Neural progenitor cell (in vitro differentiated cells): Measurements from ENCODE around the gene CELA2B. TPM values are rescaled to one million over a fixed set of nuclear protein-coding genes. Genes with fewer than 3 reads are reported as not detected.
"Not testable (repeated sequence)": the region's sequence is repeated elsewhere in the genome, so short reads cannot be mapped to it uniquely, and the experiment has no call there.

ENCODE experiments used
- DNase-seq: peaks from one replicate; pipeline ENCODE4 v3.0.0-alpha.2; 2016; ENCODE audit warnings: low spot score
- H2AFZ ChIP-seq: fragments of 200-600 bp; sonication (generic); replicated peaks from 2 replicates; pipeline ENCODE4 v1.6.1; 2016; ENCODE audit warnings: antibody characterized with exemption
- H3F3A ChIP-seq: fragments of 200-600 bp; sonication (generic); 2 replicates; pipeline ENCODE4 v1.6.1; 2016; ENCODE audit warnings: antibody characterized with exemption, low read depth
- H3K27ac ChIP-seq: fragments of 200-600 bp; sonication (generic); 2 replicates; pipeline ENCODE4 v1.5.1; 2016; ENCODE audit warnings: mild to moderate bottlenecking
- H3K27me3 ChIP-seq: fragments of 200-600 bp; sonication (generic); 2 replicates; pipeline ENCODE4 v1.6.1; 2016; ENCODE audit warnings: mild to moderate bottlenecking, moderate library complexity
- H3K36me3 ChIP-seq: fragments of 200-600 bp; sonication (generic); 2 replicates; pipeline ENCODE4 v1.5.1; 2016
- H3K4me1 ChIP-seq: fragments of 200-600 bp; sonication (generic); 2 replicates; pipeline ENCODE4 v1.6.1; 2016; ENCODE audit warnings: mixed run types
- H3K4me2 ChIP-seq: fragments of 200-600 bp; sonication (generic); 2 replicates; pipeline ENCODE4 v1.6.1; 2016
- H3K4me3 ChIP-seq: fragments of 200-600 bp; sonication (generic); 2 replicates; pipeline ENCODE4 v1.5.1; 2016
- H3K79me2 ChIP-seq: fragments of 200-600 bp; sonication (generic); 2 replicates; pipeline ENCODE4 v1.6.1; 2016; ENCODE audit warnings: low read depth
- H3K9ac ChIP-seq: fragments of 200-600 bp; sonication (generic); 2 replicates; pipeline ENCODE4 v1.6.1; 2016
- H3K9me3 ChIP-seq: fragments of 200-600 bp; sonication (generic); 2 replicates; pipeline ENCODE4 v1.5.1; 2016; ENCODE audit warnings: low read depth
- H4K20me1 ChIP-seq: fragments of 200-600 bp; sonication (generic); 2 replicates; pipeline ENCODE4 v1.6.1; 2016; ENCODE audit warnings: low read depth
- H3K27ac Mint-ChIP-seq: 3 replicates; pipeline ENCODE4 v1.8.0; 2021; ENCODE audit warnings: mixed read lengths
- H3K27me3 Mint-ChIP-seq: 2 replicates; pipeline ENCODE4 v1.8.0; 2022; ENCODE audit warnings: low read depth, mild to moderate bottlenecking, inconsistent platforms, moderate library complexity, mixed read lengths; ENCODE audit not compliant: insufficient read depth
- H3K36me3 Mint-ChIP-seq: 3 replicates; pipeline ENCODE4 v1.8.0; 2021; ENCODE audit warnings: mixed read lengths
- H3K4me1 Mint-ChIP-seq: 3 replicates; pipeline ENCODE4 v1.8.0; 2021; ENCODE audit warnings: mixed read lengths
- H3K4me3 Mint-ChIP-seq: 3 replicates; pipeline ENCODE4 v1.8.0; 2021; ENCODE audit warnings: mild to moderate bottlenecking, moderate library complexity, mixed read lengths
- H3K9me3 Mint-ChIP-seq: 3 replicates; pipeline ENCODE4 v1.8.0; 2020; ENCODE audit warnings: mixed read lengths
- CTCF ChIP-seq: fragments of 200-600 bp; sonication (generic); IDR thresholded peaks from 2 replicates; pipeline ENCODE4 v1.5.1; 2017; ENCODE audit warnings: antibody characterized with exemption, mild to moderate bottlenecking
- EZH2 ChIP-seq: fragments of 200-600 bp; sonication (generic); IDR thresholded peaks from 2 replicates; pipeline ENCODE4 v1.6.1; 2017; ENCODE audit warnings: antibody characterized with exemption, mild to moderate bottlenecking, moderate library complexity
- EZH2phosphoT487 ChIP-seq: fragments of 200-600 bp; sonication (generic); IDR thresholded peaks from 2 replicates; pipeline ENCODE4 v1.6.1; 2017; ENCODE audit warnings: antibody characterized with exemption
- total RNA-seq: library from RNA; depleted of rRNA; stranded (reverse); fragments of >200 nt; gene quantifications from 2 replicates; pipeline ENCODE4 v1.2.3, GENCODE V29; 2015; ENCODE audit warnings: low replicate concordance

Gene CELA2B
- total RNA-seq, 1 donor from 2014 or later = not detected

- Mint-ChIP-seq H3K4me3 (no peak overlapping the region), H3K27ac (peak overlapping the region; percentile 88)
- DNase-seq = no peak
These were observed 15.9 kb upstream of the CELA2B start for GRCh38 chr1:15459771-15460707.

GRCh38 chr1:15460708-15461095, 15.2 kb upstream of the CELA2B start:
- Histone ChIP-seq H3K4me3 (no peak overlapping the region), H3K27ac (no peak overlapping the region), H3K4me1 (no peaks in the 10 kb centered on the region), H3K27me3 (no peaks in the 10 kb centered on the region), H2AFZ (no peak overlapping the region), H3K9me3 (no peaks in the 10 kb centered on the region), H3F3A (no peaks in the 10 kb centered on the region), H3K79me2 (no peaks in the 10 kb centered on the region), H3K9ac (no peak overlapping the region), H4K20me1 (no peaks in the 10 kb centered on the region), H3K36me3 (no peaks in the 10 kb centered on the region), H3K4me2 (no peak overlapping the region)
- Mint-ChIP-seq H3K4me3 (peak overlapping the region; percentile 24), H3K36me3 (no peaks in the 10 kb centered on the region), H3K27ac (no peak overlapping the region), H3K27me3 (peaks cover 3% of the 10 kb centered on the region), H3K9me3 (no peaks in the 10 kb centered on the region), H3K4me1 (peaks cover 30% of the 10 kb centered on the region)
- DNase-seq = no peak
- TF ChIP-seq EZH2 = no peak
- TF ChIP-seq CTCF = no peak
- no peak for TF ChIP-seq EZH2phosphoT487

More at GRCh38 chr1:15459771-15460707, 15.9 kb upstream of the CELA2B start:
- Histone ChIP-seq H3F3A (no peaks in the 10 kb centered on the region), H3K36me3 (no peaks in the 10 kb centered on the region), H3K4me1 (no peaks in the 10 kb centered on the region), H3K79me2 (no peaks in the 10 kb centered on the region), H4K20me1 (no peaks in the 10 kb centered on the region), H3K4me3 (no peak overlapping the region), H3K27ac (no peak overlapping the region), H3K27me3 (no peaks in the 10 kb centered on the region), H3K4me2 (no peak overlapping the region), H3K9ac (no peak overlapping the region), H3K9me3 (no peaks in the 10 kb centered on the region), H2AFZ (no peak overlapping the region)
- no peak for TF ChIP-seq CTCF
- no peak for TF ChIP-seq EZH2phosphoT487
- no peak for TF ChIP-seq EZH2
- Mint-ChIP-seq H3K4me1 (peaks cover 35% of the 10 kb centered on the region), H3K9me3 (no peaks in the 10 kb centered on the region), H3K36me3 (no peaks in the 10 kb centered on the region), H3K27me3 (peaks cover 7% of the 10 kb centered on the region)

GRCh38 chr1:15463064-15463800, 12.7 kb upstream of the CELA2B start:
- H3K9me3 ChIP-seq, H3F3A ChIP-seq, H3K4me2 ChIP-seq, H3K4me3 Mint-ChIP-seq, H3K27ac ChIP-seq, DNase-seq, H4K20me1 ChIP-seq, H3K4me3 ChIP-seq, H3K27ac Mint-ChIP-seq, H3K27me3 Mint-ChIP-seq, H3K4me1 ChIP-seq, H3K9ac ChIP-seq, H2AFZ ChIP-seq, H3K36me3 Mint-ChIP-seq, H3K9me3 Mint-ChIP-seq, H3K79me2 ChIP-seq, H3K27me3 ChIP-seq, H3K36me3 ChIP-seq: not testable (repeated sequence)
- H3K4me1 Mint-ChIP-seq = peaks cover 19% of the 10 kb centered on the region

GRCh38 chr1:15463926-15464322, 12.0 kb upstream of the CELA2B start:
- H3K4me1 Mint-ChIP-seq = peaks cover 19% of the 10 kb centered on the region
- H3K27me3 Mint-ChIP-seq, H3K27ac Mint-ChIP-seq, H3K36me3 Mint-ChIP-seq, H3K4me3 Mint-ChIP-seq, H2AFZ ChIP-seq, H3K9me3 Mint-ChIP-seq, H3K9me3 ChIP-seq, H3K4me2 ChIP-seq, H4K20me1 ChIP-seq, H3K9ac ChIP-seq, H3K4me1 ChIP-seq, H3F3A ChIP-seq, H3K27me3 ChIP-seq, H3K79me2 ChIP-seq, H3K27ac ChIP-seq, H3K36me3 ChIP-seq, DNase-seq, H3K4me3 ChIP-seq: not testable (repeated sequence)
